Ishikawa (cell line): ENCODE data around the gene STK4.

Experiments
- CEBPB ChIP-seq: IDR thresholded peaks from 2 replicates; pipeline ENCODE4 v1.6.1; 2012
- CREB1 ChIP-seq: IDR thresholded peaks from 2 replicates; pipeline ENCODE4 v1.6.1; 2012; ENCODE audit warnings: low read depth
- EGR1 ChIP-seq: IDR thresholded peaks from 2 replicates; pipeline ENCODE4 v1.6.1; 2012
- EP300 ChIP-seq: IDR thresholded peaks from 2 replicates; pipeline ENCODE4 v1.6.1; 2012; ENCODE audit warnings: borderline replicate concordance
- FOXM1 ChIP-seq: IDR thresholded peaks from 2 replicates; pipeline ENCODE4 v1.6.1; 2012; ENCODE audit warnings: low read depth, borderline replicate concordance
- NFIC ChIP-seq: IDR thresholded peaks from 2 replicates; pipeline ENCODE4 v1.6.1; 2012
- RAD21 ChIP-seq: IDR thresholded peaks from 2 replicates; pipeline ENCODE4 v1.6.1; 2012; ENCODE audit warnings: low read depth
- TAF1 ChIP-seq: IDR thresholded peaks from 2 replicates; pipeline ENCODE4 v1.6.1; 2012; ENCODE audit warnings: low read depth, mild to moderate bottlenecking
- TCF12 ChIP-seq: IDR thresholded peaks from 2 replicates; pipeline ENCODE4 v1.6.1; 2012; ENCODE audit warnings: low read depth
- TEAD4 ChIP-seq: IDR thresholded peaks from 2 replicates; pipeline ENCODE4 v1.6.1; 2012
- YY1 ChIP-seq: IDR thresholded peaks from 2 replicates; pipeline ENCODE4 v1.6.1; 2012; ENCODE audit warnings: low read depth
- ZBTB7A ChIP-seq: IDR thresholded peaks from 2 replicates; pipeline ENCODE4 v1.6.1; 2012; ENCODE audit warnings: low read depth
- TF ChIP-seq, protein P1 (sequence below): IDR thresholded peaks from 2 replicates; pipeline ENCODE4 v1.6.1; 2012; ENCODE audit warnings: low read depth, mild to moderate bottlenecking
- TF ChIP-seq, protein P2 (sequence below): IDR thresholded peaks from 2 replicates; pipeline ENCODE4 v1.6.1; 2012
- TF ChIP-seq, protein P3 (sequence below): IDR thresholded peaks from 2 replicates; pipeline ENCODE4 v1.6.1; 2012

STK4 gene

DNA sequence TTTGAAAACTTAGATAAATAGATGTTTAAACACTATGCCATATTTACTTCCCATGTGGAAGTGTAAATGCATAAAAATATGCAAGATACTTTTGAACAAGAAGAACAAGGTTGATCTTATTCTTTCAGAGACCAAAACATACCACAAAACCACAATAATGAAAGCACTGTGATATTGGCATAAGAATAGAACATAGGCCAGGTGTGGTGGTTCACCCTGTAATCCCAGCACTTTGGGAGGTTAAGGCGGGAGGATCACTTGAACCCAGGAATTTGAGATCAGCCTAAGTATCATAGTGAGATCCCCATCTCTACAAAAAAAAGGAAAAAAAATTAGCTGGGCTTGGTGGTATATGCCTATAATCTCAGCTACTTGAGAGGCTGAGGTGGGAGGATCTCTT lies 68.1 kb downstream of the STK4 start:
- TF ChIP-seq TCF12 (no peak), NFIC (no peak), EGR1 (no peak), TAF1 (no peak), TEAD4 (no peak), CEBPB (no peak), EP300 (no peak), CREB1 (no peak), YY1 (no peak), FOXM1 (no peak)
- TF ChIP-seq, protein P1, sequence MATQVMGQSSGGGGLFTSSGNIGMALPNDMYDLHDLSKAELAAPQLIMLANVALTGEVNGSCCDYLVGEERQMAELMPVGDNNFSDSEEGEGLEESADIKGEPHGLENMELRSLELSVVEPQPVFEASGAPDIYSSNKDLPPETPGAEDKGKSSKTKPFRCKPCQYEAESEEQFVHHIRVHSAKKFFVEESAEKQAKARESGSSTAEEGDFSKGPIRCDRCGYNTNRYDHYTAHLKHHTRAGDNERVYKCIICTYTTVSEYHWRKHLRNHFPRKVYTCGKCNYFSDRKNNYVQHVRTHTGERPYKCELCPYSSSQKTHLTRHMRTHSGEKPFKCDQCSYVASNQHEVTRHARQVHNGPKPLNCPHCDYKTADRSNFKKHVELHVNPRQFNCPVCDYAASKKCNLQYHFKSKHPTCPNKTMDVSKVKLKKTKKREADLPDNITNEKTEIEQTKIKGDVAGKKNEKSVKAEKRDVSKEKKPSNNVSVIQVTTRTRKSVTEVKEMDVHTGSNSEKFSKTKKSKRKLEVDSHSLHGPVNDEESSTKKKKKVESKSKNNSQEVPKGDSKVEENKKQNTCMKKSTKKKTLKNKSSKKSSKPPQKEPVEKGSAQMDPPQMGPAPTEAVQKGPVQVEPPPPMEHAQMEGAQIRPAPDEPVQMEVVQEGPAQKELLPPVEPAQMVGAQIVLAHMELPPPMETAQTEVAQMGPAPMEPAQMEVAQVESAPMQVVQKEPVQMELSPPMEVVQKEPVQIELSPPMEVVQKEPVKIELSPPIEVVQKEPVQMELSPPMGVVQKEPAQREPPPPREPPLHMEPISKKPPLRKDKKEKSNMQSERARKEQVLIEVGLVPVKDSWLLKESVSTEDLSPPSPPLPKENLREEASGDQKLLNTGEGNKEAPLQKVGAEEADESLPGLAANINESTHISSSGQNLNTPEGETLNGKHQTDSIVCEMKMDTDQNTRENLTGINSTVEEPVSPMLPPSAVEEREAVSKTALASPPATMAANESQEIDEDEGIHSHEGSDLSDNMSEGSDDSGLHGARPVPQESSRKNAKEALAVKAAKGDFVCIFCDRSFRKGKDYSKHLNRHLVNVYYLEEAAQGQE: no peak
- TF ChIP-seq, protein P2, sequence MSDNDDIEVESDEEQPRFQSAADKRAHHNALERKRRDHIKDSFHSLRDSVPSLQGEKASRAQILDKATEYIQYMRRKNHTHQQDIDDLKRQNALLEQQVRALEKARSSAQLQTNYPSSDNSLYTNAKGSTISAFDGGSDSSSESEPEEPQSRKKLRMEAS: no peak
- TF ChIP-seq, protein P3, sequence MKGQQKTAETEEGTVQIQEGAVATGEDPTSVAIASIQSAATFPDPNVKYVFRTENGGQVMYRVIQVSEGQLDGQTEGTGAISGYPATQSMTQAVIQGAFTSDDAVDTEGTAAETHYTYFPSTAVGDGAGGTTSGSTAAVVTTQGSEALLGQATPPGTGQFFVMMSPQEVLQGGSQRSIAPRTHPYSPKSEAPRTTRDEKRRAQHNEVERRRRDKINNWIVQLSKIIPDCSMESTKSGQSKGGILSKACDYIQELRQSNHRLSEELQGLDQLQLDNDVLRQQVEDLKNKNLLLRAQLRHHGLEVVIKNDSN: no peak

DNA sequence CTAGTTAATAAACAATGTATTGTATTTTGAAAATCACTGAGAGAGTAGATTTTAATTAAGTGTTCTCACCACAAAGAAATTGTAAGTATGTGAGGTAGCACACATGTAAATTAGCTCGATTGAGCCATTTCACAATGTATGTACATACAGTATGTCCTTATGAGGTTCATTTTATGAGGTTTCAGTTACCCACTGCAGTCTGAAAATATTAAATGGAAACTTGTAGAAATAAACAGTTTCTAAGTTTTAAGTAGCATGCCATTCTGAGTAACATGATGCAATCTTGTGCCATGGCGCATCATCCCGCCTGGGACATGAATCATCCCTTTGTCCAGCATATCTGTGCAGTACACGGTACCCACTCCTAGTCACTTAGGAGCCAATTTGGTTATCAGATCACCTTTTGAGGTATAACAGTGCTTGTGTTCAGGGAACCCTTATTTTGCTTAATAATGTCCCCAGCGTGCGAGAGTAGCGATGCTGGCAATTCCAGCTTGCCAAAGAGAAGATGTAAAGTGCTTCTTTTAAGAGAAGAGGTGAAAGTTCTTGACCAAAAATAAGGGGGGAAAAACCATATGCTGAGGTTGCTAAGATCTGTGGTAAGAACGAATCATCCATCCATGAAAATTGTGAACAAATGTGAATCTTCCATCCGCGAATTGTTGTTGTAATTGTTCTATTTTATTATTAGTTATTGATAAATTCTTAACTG lies 69.9 kb downstream of the STK4 start:
- TF ChIP-seq CEBPB: peak; percentile 47; the same call in 1 of the 2 replicates
- TF ChIP-seq RAD21: no peak

DNA sequence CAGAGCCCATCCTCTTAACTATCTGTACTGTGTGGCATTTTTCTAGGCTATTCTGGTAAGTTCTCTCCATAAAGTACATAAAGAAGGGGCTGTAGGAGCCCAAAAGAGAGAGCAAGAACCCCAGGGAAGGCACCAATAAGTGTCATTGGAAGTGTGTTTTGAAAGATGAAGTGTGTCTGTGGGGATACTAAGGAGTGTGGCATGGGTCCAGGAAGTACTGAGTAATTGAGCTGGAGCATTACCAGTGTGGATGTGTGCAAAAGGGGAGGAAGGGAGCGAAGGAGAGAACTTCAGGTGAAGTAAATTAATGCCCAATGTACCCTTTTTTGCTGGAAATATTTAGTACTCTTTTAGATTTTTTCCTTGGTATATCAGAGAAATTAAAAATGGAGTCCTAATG lies 70.7 kb downstream of the STK4 start:
- TF ChIP-seq TAF1 (no peak), YY1 (no peak), TCF12 (no peak), CEBPB (no peak), CREB1 (no peak)
- TF ChIP-seq, protein P2: no peak

DNA sequence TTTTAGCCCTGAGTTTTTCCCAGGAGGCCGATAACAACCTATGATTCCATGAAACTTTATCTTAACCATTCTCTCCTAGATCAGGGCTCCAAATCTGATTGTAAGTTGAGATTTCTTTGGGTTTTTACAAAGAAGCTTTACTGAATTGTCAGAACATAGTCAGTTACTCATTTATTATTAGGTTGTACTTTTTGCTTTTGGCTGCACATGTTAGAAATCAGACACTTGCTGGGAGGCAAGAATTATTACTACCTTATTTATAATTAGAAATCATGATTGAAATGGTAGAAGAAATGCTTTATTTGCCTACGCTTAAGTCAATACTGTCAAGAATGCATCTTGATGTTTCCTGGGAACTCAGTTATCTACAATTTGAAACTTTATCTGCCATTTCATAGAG lies 71.3 kb downstream of the STK4 start:
- TF ChIP-seq EGR1 (no peak), TAF1 (no peak), TEAD4 (no peak), ZBTB7A (no peak), CEBPB (no peak), YY1 (no peak), NFIC (no peak), CREB1 (no peak), TCF12 (no peak), FOXM1 (no peak), RAD21 (no peak), EP300 (no peak)
- TF ChIP-seq, protein P1: no peak
- TF ChIP-seq, protein P2: no peak
- TF ChIP-seq, protein P3: no peak

DNA sequence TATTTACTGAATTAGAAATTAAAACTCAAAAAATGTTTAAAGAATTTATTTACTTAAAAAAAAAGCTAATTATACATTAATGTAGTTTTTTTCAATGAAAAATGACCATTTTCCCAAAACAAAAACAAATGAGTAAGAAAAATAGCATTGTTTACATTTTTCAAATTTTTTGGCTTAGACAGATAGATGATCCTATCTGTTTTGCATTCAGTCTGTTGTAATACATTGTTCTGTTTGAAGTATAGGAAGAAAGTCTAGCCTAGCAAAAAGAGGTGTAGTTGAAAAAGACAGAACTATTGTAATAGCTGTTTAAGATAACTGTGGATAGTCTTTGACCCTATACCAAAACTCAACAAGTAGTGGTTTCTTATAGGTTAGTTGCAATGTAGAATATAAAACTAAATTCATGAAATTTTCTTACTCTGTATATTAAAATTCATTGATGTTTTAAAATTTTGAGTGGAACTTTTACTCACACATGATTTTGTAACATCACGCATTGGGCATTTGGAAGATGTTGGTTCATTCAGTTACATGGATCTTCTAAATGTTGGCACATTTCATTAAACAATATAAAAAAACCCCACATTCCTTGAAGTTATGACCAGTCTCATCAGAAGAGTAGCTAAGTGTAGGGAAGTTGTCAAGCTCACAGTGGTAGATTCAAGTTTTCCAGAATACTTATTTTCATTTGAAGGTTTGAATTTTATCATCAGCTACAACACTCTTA lies 72.6 kb downstream of the STK4 start:
- TF ChIP-seq FOXM1: no peak
- TF ChIP-seq NFIC: no peak
- TF ChIP-seq EP300: no peak
- TF ChIP-seq, protein P2: no peak
- TF ChIP-seq EGR1: no peak
- no peak for TF ChIP-seq RAD21
- TF ChIP-seq CEBPB: no peak
- TF ChIP-seq, protein P1: no peak
- no peak for TF ChIP-seq ZBTB7A
- TF ChIP-seq TCF12: no peak
- no peak for TF ChIP-seq TAF1
- no peak for TF ChIP-seq TEAD4
- TF ChIP-seq YY1: no peak
- no peak for TF ChIP-seq CREB1
